Measurements from ENCODE around the gene C9orf78. TPM values are rescaled to one million over a fixed set of nuclear protein-coding genes. Genes with fewer than 3 reads are reported as not detected.

C9orf78 gene
- total RNA-seq, 1 donor from 2014 or later: 19.2 TPM

GRCh38 chr9:129875181-129875611 is 40.1 kb upstream of the C9orf78 start:
- DNase-seq (ENCODE audit: low spot score in 2 of 2): no peak
- peaks cover 3 to 47% of the 10 kb centered on the region in 2 donors for H3K36me3 ChIP-seq
- no peaks in the 10 kb centered on the region for H3K9me3 ChIP-seq
- TF ChIP-seq, protein P1, sequence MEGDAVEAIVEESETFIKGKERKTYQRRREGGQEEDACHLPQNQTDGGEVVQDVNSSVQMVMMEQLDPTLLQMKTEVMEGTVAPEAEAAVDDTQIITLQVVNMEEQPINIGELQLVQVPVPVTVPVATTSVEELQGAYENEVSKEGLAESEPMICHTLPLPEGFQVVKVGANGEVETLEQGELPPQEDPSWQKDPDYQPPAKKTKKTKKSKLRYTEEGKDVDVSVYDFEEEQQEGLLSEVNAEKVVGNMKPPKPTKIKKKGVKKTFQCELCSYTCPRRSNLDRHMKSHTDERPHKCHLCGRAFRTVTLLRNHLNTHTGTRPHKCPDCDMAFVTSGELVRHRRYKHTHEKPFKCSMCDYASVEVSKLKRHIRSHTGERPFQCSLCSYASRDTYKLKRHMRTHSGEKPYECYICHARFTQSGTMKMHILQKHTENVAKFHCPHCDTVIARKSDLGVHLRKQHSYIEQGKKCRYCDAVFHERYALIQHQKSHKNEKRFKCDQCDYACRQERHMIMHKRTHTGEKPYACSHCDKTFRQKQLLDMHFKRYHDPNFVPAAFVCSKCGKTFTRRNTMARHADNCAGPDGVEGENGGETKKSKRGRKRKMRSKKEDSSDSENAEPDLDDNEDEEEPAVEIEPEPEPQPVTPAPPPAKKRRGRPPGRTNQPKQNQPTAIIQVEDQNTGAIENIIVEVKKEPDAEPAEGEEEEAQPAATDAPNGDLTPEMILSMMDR (IDR thresholded peaks at IDR 0.05): no peak
- no peaks in the 10 kb centered on the region for H3K4me1 ChIP-seq
- H3K4me3 ChIP-seq: no peak overlapping the region
- H3K27ac ChIP-seq: no peak overlapping the region
- no peaks in the 10 kb centered on the region for H3K27me3 ChIP-seq
- intact Hi-C loops (cut with DNase I): no loop called here

- Histone ChIP-seq H3K27ac (no peak overlapping the region), H3K4me3 (no peak overlapping the region), H3K9me3 (no peaks in the 10 kb centered on the region), H3K4me1 (no peaks in the 10 kb centered on the region), H3K27me3 (no peaks in the 10 kb centered on the region), H3K36me3 (peaks cover 10 to 52% of the 10 kb centered on the region in 2 donors)
- no peak for DNase-seq (ENCODE audit: low spot score in 2 of 2)
- intact Hi-C loops (cut with DNase I): no loop called here
- TF ChIP-seq, protein P1 (IDR thresholded peaks at IDR 0.05): no peak
Observed at GRCh38 chr9:129874261-129875101, 39.4 kb upstream of the C9orf78 start.

DNA sequence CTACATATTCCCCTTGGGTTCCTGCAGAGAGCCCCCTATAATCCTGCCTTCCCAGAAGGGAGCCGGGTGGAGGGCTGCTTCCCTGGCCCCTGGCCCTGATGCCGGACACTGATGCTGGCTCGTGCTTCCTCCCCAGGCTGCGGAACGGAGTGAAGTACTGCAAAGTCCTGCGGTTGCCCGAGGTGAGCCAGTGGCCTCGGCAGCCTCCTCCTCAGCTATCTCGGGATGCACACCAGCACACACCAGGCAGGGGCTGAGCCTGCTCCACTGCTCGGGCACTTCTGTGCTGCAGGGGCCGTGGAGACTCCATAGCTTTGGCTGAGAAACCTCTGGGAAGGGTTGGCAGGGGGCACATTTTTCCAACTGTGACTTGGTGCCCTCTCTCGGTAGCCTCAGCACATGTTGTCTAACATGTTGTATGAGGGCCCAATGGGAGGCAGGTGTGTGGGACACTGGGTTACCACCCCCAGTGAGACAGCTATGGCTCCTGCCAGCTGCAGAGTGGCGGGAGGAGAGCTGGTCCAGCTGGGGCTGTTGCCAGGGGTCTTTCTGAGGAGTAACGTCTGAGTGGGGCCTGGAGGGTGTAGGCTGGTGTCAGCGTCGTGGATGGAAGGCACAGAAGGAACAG is 38.6 kb upstream of the C9orf78 start:
- Histone ChIP-seq H3K4me3 (no peak overlapping the region), H3K9me3 (no peaks in the 10 kb centered on the region), H3K27ac (no peak overlapping the region), H3K27me3 (no peaks in the 10 kb centered on the region), H3K4me1 (no peaks in the 10 kb centered on the region), H3K36me3 (peaks cover 18 to 57% of the 10 kb centered on the region in 2 donors)
- TF ChIP-seq, protein P1 (IDR thresholded peaks at IDR 0.05): no peak
- intact Hi-C loops (cut with DNase I): no loop called here
- DNase-seq (ENCODE audit: low spot score in 2 of 2): no peak

GRCh38 chr9:129871046-129871445 is 36.0 kb upstream of the C9orf78 start:
- no peak overlapping the region for H3K27ac ChIP-seq
- no peaks in the 10 kb centered on the region for H3K9me3 ChIP-seq
- H3K36me3 ChIP-seq: peaks cover 42 to 66% of the 10 kb centered on the region in 2 donors
- no peaks in the 10 kb centered on the region for H3K4me1 ChIP-seq
- no peaks in the 10 kb centered on the region for H3K27me3 ChIP-seq
- H3K4me3 ChIP-seq: no peak overlapping the region
- no peak for DNase-seq (ENCODE audit: low spot score in 2 of 2)
- intact Hi-C loops (cut with DNase I): no loop called here
- TF ChIP-seq, protein P1 (IDR thresholded peaks at IDR 0.05): no peak

GRCh38 chr9:129869585-129870501 is 34.8 kb upstream of the C9orf78 start:
- no peak for DNase-seq (ENCODE audit: low spot score in 2 of 2)
- Histone ChIP-seq H3K9me3 (no peaks in the 10 kb centered on the region), H3K4me3 (no peak overlapping the region), H3K36me3 (peaks cover 54 to 66% of the 10 kb centered on the region in 2 donors), H3K27me3 (no peaks in the 10 kb centered on the region), H3K27ac (no peak overlapping the region), H3K4me1 (no peaks in the 10 kb centered on the region)
- intact Hi-C loops (cut with DNase I): no loop called here
- TF ChIP-seq, protein P1 (IDR thresholded peaks at IDR 0.05): no peak
